Gastrocnemius medialis (tissue), 4 donors: Measurements from ENCODE around the gene SOX21. TPM values are rescaled to one million over a fixed set of nuclear protein-coding genes. Genes with fewer than 3 reads are reported as not detected.
A peak's percentile ranks its signal among the peaks of the same experiment; 100 is the strongest.

ENCODE experiments used
- ATAC-seq, 2 donors: fragments of 150-250 bp; one replicate each; pipeline ENCODE4 v1.9.1; 2016
- DNase-seq, 2 donors: peaks; one replicate each; pipeline ENCODE4 v3.0.0-alpha.2; 2019
- H3K27ac ChIP-seq, 4 donors: fragments of 200-600 bp; sonication (generic); 1 replicate in 1 of 4; 2 replicates in 3 of 4; pipeline ENCODE4 v1.5.1; 2016 to 2018; ENCODE audit warnings: mild to moderate bottlenecking in 2 of 4, moderate library complexity in 1 of 4
- H3K27me3 ChIP-seq, 3 donors: fragments of 200-600 bp; sonication (generic) in 2 of 3; 1 replicate in 1 of 3; 2 replicates in 2 of 3; pipeline versions ENCODE4 v1.5.1 to v1.6.0; 2016 to 2019; ENCODE audit warnings: mild to moderate bottlenecking in 1 of 3, moderate library complexity in 1 of 3
- H3K36me3 ChIP-seq, 2 donors: fragments of 200-600 bp; sonication (generic) in 1 of 2; one replicate each; pipeline ENCODE4 v1.5.1; 2017 to 2018
- H3K4me1 ChIP-seq, 2 donors: fragments of 200-600 bp; sonication (generic) in 1 of 2; one replicate each; pipeline ENCODE4 v1.5.1; 2016 to 2017; ENCODE audit warnings: mild to moderate bottlenecking in 2 of 2
- H3K4me3 ChIP-seq, 4 donors: fragments of 200-600 bp; sonication (generic) in 3 of 4; 1 replicate in 1 of 4; 2 replicates in 3 of 4; pipeline ENCODE4 v1.5.1; 2016 to 2019; ENCODE audit warnings: mild to moderate bottlenecking in 2 of 4
- H3K9me3 ChIP-seq, 3 donors: fragments of 200-600 bp; sonication (generic) in 2 of 3; 1 replicate in 1 of 3; 2 replicates in 2 of 3; pipeline ENCODE4 v1.5.1; 2016 to 2019
- CTCF ChIP-seq, 5 experiments: fragments of 450-650 bp in 3 of 5; fragments of 200-600 bp in 2 of 5; sonication (generic) in 2 of 5; IDR thresholded peaks in 4 of 5; conservative IDR thresholded peaks in 1 of 5; 1 replicate in 4 of 5; 2 replicates in 1 of 5; pipeline ENCODE4 v1.5.1; 2016 to 2019; ENCODE audit warnings: antibody characterized with exemption in 5 of 5, mild to moderate bottlenecking in 3 of 5, moderate library complexity in 3 of 5
- POLR2A ChIP-seq, 2 donors: fragments of 450-650 bp; IDR thresholded peaks; one replicate each; pipeline ENCODE4 v1.6.1; 2017; ENCODE audit warnings: antibody characterized with exemption in 2 of 2, mild to moderate bottlenecking in 2 of 2, moderate library complexity in 2 of 2
- in situ Hi-C, 4 donors: fragments of 200-750 bp; cut with MboI; loops; one replicate each; pipeline versions ENCODE4 v1.15.0 to v1.8.0; 2017; ENCODE audit warnings: low sequenced_read_pairs in 4 of 4
- intact Hi-C: fragments of 100-400 bp; cut with DNase I; formaldehyde crosslinking; loops from one replicate; pipeline ENCODE4 v1.15.1; 2023; ENCODE audit warnings: low total_unique reads
- total RNA-seq, 4 donors: library from RNA; depleted of rRNA; stranded (reverse); fragments of >200 nt; gene quantifications; one replicate each; pipeline versions ENCODE4 v1.1.0 to v1.2.3, GENCODE V29; 2016

SOX21 gene
- total RNA-seq, 4 donors from 2014 or later = not detected

DNA sequence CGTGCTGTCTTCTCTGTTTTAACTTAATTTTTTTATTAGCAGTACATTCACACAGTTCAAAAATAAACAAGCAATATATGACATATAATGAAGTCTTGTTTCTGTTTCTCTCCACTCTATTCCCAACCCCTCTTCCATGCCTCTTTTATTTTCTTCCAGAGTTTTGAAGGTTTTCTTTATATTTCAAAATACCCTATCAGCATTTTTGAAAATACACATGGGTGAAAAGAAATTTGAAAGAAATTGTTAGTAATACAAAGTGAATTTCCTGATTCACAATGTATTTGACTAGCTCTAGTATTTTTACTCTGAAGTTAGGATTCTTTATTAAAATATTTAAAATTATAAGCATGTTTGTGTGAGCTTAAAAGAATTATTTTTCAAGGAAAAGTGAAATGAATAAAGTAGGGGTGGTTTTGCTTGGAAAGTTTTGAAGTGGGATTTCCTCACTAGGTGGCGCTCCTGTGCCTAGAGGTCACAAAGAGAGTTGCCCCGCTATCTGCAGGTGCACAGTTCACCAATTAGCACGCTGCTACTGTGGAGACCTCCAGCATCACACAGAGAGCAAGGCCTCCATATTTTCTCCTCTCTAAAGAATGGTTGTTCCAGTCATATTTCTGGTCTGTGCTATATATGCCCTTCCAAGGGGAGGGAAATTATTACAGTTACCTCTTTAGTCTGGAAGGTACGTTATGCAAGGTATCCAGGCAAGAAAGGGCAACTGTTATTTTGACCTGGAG is 37.6 kb downstream of the SOX21 start:
- no peak overlapping the region for H3K27ac ChIP-seq
- in situ Hi-C loops = loop anchor here in 2 of 4 donors (25.0 kb wide), 2 partner anchors 463 to 738 kb away; no protein-coding TSS in a partner anchor
- H3K36me3 ChIP-seq = no peaks in the 10 kb centered on the region
- no peaks in the 10 kb centered on the region for H3K4me1 ChIP-seq
- TF ChIP-seq CTCF (IDR thresholded peaks at IDR 0.05 in 4 of 5, conservative IDR thresholded peaks at IDR 0.05 in 1 of 5) (peak in 3 of 5 experiments; percentile 23 to 60 (median 48)), POLR2A (IDR thresholded peaks at IDR 0.05) (no peak)
- ATAC-seq (no peak), DNase-seq (no peak)
- no peaks in the 10 kb centered on the region for H3K9me3 ChIP-seq
- no peaks in the 10 kb centered on the region for H3K27me3 ChIP-seq
- intact Hi-C loops = loop anchor here (10.0 kb wide), 2 partner anchors 480 to 730 kb away; no protein-coding TSS in a partner anchor
- H3K4me3 ChIP-seq = no peak overlapping the region

- in situ Hi-C loops = loop anchor here in 2 of 4 donors (25.0 kb wide), 2 partner anchors 463 to 738 kb away; no protein-coding TSS in a partner anchor
- DNase-seq (no peak), ATAC-seq (no peak)
- TF ChIP-seq POLR2A (IDR thresholded peaks at IDR 0.05) = no peak
- TF ChIP-seq CTCF (IDR thresholded peaks at IDR 0.05 in 4 of 5, conservative IDR thresholded peaks at IDR 0.05 in 1 of 5) = no peak
- H3K9me3 ChIP-seq = no peaks in the 10 kb centered on the region
- no peak overlapping the region for H3K4me3 ChIP-seq
- intact Hi-C loops = loop anchor here (10.0 kb wide), 2 partner anchors 481 to 731 kb away; no protein-coding TSS in a partner anchor
- H3K36me3 ChIP-seq = no peaks in the 10 kb centered on the region
- H3K27me3 ChIP-seq = no peaks in the 10 kb centered on the region
- H3K4me1 ChIP-seq = no peaks in the 10 kb centered on the region
- no peak overlapping the region for H3K27ac ChIP-seq
Observed at GRCh38 chr13:94673851-94674250, 38.5 kb downstream of the SOX21 start.

- H3K27ac ChIP-seq = no peak overlapping the region
- no peak for ATAC-seq
- DNase-seq = no peak
- H3K4me3 ChIP-seq = no peak overlapping the region
- H3K27me3 ChIP-seq = no peaks in the 10 kb centered on the region
- no peaks in the 10 kb centered on the region for H3K9me3 ChIP-seq
- H3K4me1 ChIP-seq = no peaks in the 10 kb centered on the region
- in situ Hi-C loops (loop anchor here in 2 of 4 donors (25.0 kb wide), 2 partner anchors 465 to 740 kb away; no protein-coding TSS in a partner anchor), intact Hi-C loops (loop anchor here (10.0 kb wide), 2 partner anchors 482 to 732 kb away; no protein-coding TSS in a partner anchor)
- TF ChIP-seq CTCF (IDR thresholded peaks at IDR 0.05 in 4 of 5, conservative IDR thresholded peaks at IDR 0.05 in 1 of 5) (no peak), POLR2A (IDR thresholded peaks at IDR 0.05) (no peak)
- no peaks in the 10 kb centered on the region for H3K36me3 ChIP-seq
Observed at GRCh38 chr13:94672400-94672799, 39.9 kb downstream of the SOX21 start.

GRCh38 chr13:94667190-94667589 is 45.2 kb downstream of the SOX21 start:
- no peaks in the 10 kb centered on the region for H3K4me1 ChIP-seq
- in situ Hi-C loops = loop anchor here in 2 of 4 donors (25.0 kb wide), 2 partner anchors 470 to 745 kb away; no protein-coding TSS in a partner anchor

More at GRCh38 chr13:94667190-94667589, 45.2 kb downstream of the SOX21 start:
- intact Hi-C loops = no loop called here
- TF ChIP-seq CTCF (IDR thresholded peaks at IDR 0.05 in 4 of 5, conservative IDR thresholded peaks at IDR 0.05 in 1 of 5) (no peak), POLR2A (IDR thresholded peaks at IDR 0.05) (no peak)
- Histone ChIP-seq H3K9me3 (no peaks in the 10 kb centered on the region), H3K27me3 (peaks cover 3 to 24% (median 3%) of the 10 kb centered on the region in 3 donors), H3K27ac (no peak overlapping the region), H3K4me3 (no peak overlapping the region), H3K36me3 (no peaks in the 10 kb centered on the region)
- DNase-seq = no peak
- ATAC-seq = no peak
